ENCODE results near the gene MRPL39. TPM values are rescaled to one million over a fixed set of nuclear protein-coding genes. Genes with fewer than 3 reads are reported as not detected.

The MRPL39 gene
- total RNA-seq, 1 donor from 2014 or later = 22.8 TPM

GRCh38 chr21:25541042-25541441 lies 66.2 kb downstream of the MRPL39 start:
- no peak for DNase-seq (ENCODE audit: low spot score)

- no peak for DNase-seq (ENCODE audit: low spot score)
Measured at GRCh38 chr21:25539606-25540005, 67.7 kb downstream of the MRPL39 start.

- DNase-seq (ENCODE audit: low spot score) = no peak
Measured at GRCh38 chr21:25537174-25537573, 70.1 kb downstream of the MRPL39 start.

GRCh38 chr21:25536752-25537151 lies 70.5 kb downstream of the MRPL39 start:
- DNase-seq (ENCODE audit: low spot score) = no peak

GRCh38 chr21:25535849-25536248 lies 71.4 kb downstream of the MRPL39 start:
- DNase-seq (ENCODE audit: low spot score) = no peak

Other genes starting within 250 kb of the MRPL39 start
- 13.3 TPM for gene JAM2, start 31.8 kb upstream of the MRPL39 start, total RNA-seq
- gene ATP5PF, start 127.4 kb upstream of the MRPL39 start, total RNA-seq = 164 TPM
- gene GABPA, start 127.5 kb upstream of the MRPL39 start, total RNA-seq = 23.6 TPM